A549 (cell line): ENCODE results near the gene HNF4A. TPM values are rescaled to one million over a fixed set of nuclear protein-coding genes. Genes with fewer than 3 reads are reported as not detected.

Source experiments
- ATAC-seq, 2 experiments: fragments of 200-7000 bp in 1 of 2; fragments of >200 bp in 1 of 2; cut with Nextera tagmentation in 1 of 2; cut with Tn5 transposase in 1 of 2; 3 replicates each; pipeline versions ENCODE4 v1.8.0 to v1.9.1; 2018 to 2020; ENCODE audit warnings: mild to moderate bottlenecking in 1 of 2, moderate library complexity in 1 of 2
- CTCF ChIA-PET: fragments of 300-600 bp; sonication (Branson Sonifier 250); formaldehyde crosslinking; extraction: SDS; loops from one replicate; lab custom pipeline; 2021; ENCODE audit warnings: antibody characterized with exemption, inconsistent platforms; lab: Yijun Ruan, JAX
- POLR2A ChIA-PET: fragments of 350-600 bp; formaldehyde crosslinking; extraction: SDS; loops from one replicate; lab custom pipeline; 2021; ENCODE audit warnings: antibody characterized with exemption, inconsistent platforms; lab: Yijun Ruan, JAX
- DNase-seq, 2 experiments: peaks; one replicate each; pipeline versions ENCODE4 v3.0.0 to v3.0.0-alpha.2; 2011 to 2016; ENCODE audit warnings: low read depth in 1 of 2, low spot score in 1 of 2
- FAIRE-seq: peaks from 2 replicates; lab custom pipeline; 2011; peaks lifted over from hg19 to GRCh38; lab: Jason Lieb, UNC
- H3K27ac ChIP-seq, 2 experiments: fragments of >200 bp; sonication (Bioruptor Twin); formaldehyde crosslinking; 3 replicates each; pipeline ENCODE4 v1.5.1; 2016 to 2017
- H3K4me1 ChIP-seq: fragments of >200 bp; sonication (Bioruptor Twin); formaldehyde crosslinking; 3 replicates; pipeline ENCODE4 v1.6.1; 2016
- H3K4me2 ChIP-seq: fragments of >200 bp; sonication (Bioruptor Twin); formaldehyde crosslinking; 3 replicates; pipeline ENCODE4 v1.6.1; 2016
- H3K4me3 ChIP-seq: fragments of >200 bp; sonication (Bioruptor Twin); formaldehyde crosslinking; 3 replicates; pipeline ENCODE4 v1.5.1; 2016
- H3K9me3 ChIP-seq: fragments of >200 bp; sonication (Bioruptor Twin); formaldehyde crosslinking; 3 replicates; pipeline ENCODE4 v1.6.1; 2016
- CHD4 ChIP-seq: fragments of 200-600 bp; sonication (generic); IDR thresholded peaks from 2 replicates; pipeline ENCODE4 v1.6.1; 2016; ENCODE audit warnings: antibody characterized with exemption, mild to moderate bottlenecking, borderline replicate concordance
- E2F6 ChIP-seq: IDR thresholded peaks from 2 replicates; pipeline ENCODE4 v1.6.1; 2012; ENCODE audit warnings: low read depth, borderline replicate concordance
- EHF ChIP-seq: fragments of 250-450 bp; sonication (Bioruptor Pico); IDR thresholded peaks from 2 replicates; pipeline ENCODE4 v1.5.0; 2020; ENCODE audit warnings: mild to moderate bottlenecking
- ELK1 ChIP-seq: fragments of 150-350 bp; IDR thresholded peaks from 2 replicates; pipeline ENCODE4 v1.6.1; 2014; ENCODE audit warnings: low read depth, mild to moderate bottlenecking, low read length
- EP300 ChIP-seq, 2 experiments: fragments of >200 bp; sonication (Bioruptor Twin); formaldehyde crosslinking; IDR thresholded peaks; 2 replicates in 1 of 2; 3 replicates in 1 of 2; pipeline ENCODE4 v1.6.1; 2016 to 2017
- HDAC2 ChIP-seq: fragments of 200-600 bp; sonication (generic); IDR thresholded peaks from 2 replicates; pipeline ENCODE4 v1.6.1; 2016
- JUN ChIP-seq, 2 experiments: fragments of >200 bp; sonication (Bioruptor Twin); formaldehyde crosslinking; IDR thresholded peaks; 2 replicates in 1 of 2; 3 replicates in 1 of 2; pipeline ENCODE4 v1.6.1; 2016 to 2017
- MAZ ChIP-seq: fragments of 150-350 bp; IDR thresholded peaks from 2 replicates; pipeline ENCODE4 v1.6.1; 2014; ENCODE audit warnings: antibody characterized with exemption, low read depth, low read length, borderline replicate concordance
- NR3C1 ChIP-seq: fragments of >200 bp; sonication (Bioruptor Twin); formaldehyde crosslinking; IDR thresholded peaks from 3 replicates; pipeline ENCODE4 v1.6.1; 2017
- PBX3 ChIP-seq: IDR thresholded peaks from 2 replicates; pipeline ENCODE4 v1.6.1; 2012
- POLR2A ChIP-seq: IDR thresholded peaks from 2 replicates; pipeline ENCODE4 v1.6.1; 2012; ENCODE audit warnings: mild to moderate bottlenecking, low read length
- RARB ChIP-seq: fragments of 250-450 bp; sonication (Bioruptor Pico); IDR thresholded peaks from 2 replicates; pipeline ENCODE4 v1.8.0; 2021; ENCODE audit warnings: mild to moderate bottlenecking, moderate library complexity
- RNF2 ChIP-seq: fragments of 200-600 bp; sonication (generic); IDR thresholded peaks from 2 replicates; pipeline ENCODE4 v1.6.1; 2016; ENCODE audit warnings: low read depth, mild to moderate bottlenecking, antibody characterized with exemption, moderate library complexity, borderline replicate concordance
- WGBS: methylation state at CpG from one replicate; pipeline ENCODE4 v1.1.6; 2017; ENCODE audit errors: missing lambda C conversion rate; 5-methylcytosine and 5-hydroxymethylcytosine counted together
- polyA plus RNA-seq, 4 experiments: library from polyadenylated mRNA; depleted of rRNA in 3 of 4; stranded (reverse); fragments of >200 nt; fragmentation: RNase III in 1 of 4; extraction: RNeasy Plus Mini Kit Qiagen cat#74134 plus additional on column Dnase treatment in 1 of 4; gene quantifications; 2 replicates in 3 of 4; 3 replicates in 1 of 4; pipeline ENCODE4 v1.2.3, GENCODE V29; 2011 to 2017
- TF ChIP-seq, protein P1 (sequence below): IDR thresholded peaks from 2 replicates; pipeline ENCODE4 v1.6.1; 2012
- TF ChIP-seq, protein P2 (sequence below): fragments of 450-650 bp; IDR thresholded peaks from 2 replicates; pipeline ENCODE4 v1.6.1; 2014; ENCODE audit warnings: antibody characterized with exemption
- TF ChIP-seq, protein P3 (sequence below): fragments of >200 bp; sonication (Bioruptor Twin); formaldehyde crosslinking; IDR thresholded peaks from 3 replicates; pipeline ENCODE4 v1.5.1; 2016

The HNF4A gene
- polyA plus RNA-seq, 2 of the 4 experiments (the other 2 are of a cell fraction): 20.0 to 26.2 TPM

- Histone ChIP-seq H3K9me3 (no peaks in the 10 kb centered on the region), H3K27ac (peak overlapping the region in 1 of 2 experiments; percentile 10; a peak in 1 of 6 replicates), H3K4me1 (peaks cover 45% of the 10 kb centered on the region), H3K4me2 (no peak overlapping the region), H3K4me3 (no peak overlapping the region)
- 93% methylated on average over 6 of the region's 6 CpGs for WGBS
- ATAC-seq (no peak), DNase-seq (no peak), FAIRE-seq (no peak)
- no peak for TF ChIP-seq RNF2
- TF ChIP-seq, protein P1, sequence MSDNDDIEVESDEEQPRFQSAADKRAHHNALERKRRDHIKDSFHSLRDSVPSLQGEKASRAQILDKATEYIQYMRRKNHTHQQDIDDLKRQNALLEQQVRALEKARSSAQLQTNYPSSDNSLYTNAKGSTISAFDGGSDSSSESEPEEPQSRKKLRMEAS: no peak
- no peak for TF ChIP-seq JUN (IDR thresholded peaks at IDR 0.05)
- TF ChIP-seq, protein P2, sequence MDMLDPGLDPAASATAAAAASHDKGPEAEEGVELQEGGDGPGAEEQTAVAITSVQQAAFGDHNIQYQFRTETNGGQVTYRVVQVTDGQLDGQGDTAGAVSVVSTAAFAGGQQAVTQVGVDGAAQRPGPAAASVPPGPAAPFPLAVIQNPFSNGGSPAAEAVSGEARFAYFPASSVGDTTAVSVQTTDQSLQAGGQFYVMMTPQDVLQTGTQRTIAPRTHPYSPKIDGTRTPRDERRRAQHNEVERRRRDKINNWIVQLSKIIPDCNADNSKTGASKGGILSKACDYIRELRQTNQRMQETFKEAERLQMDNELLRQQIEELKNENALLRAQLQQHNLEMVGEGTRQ: no peak
- ChIA-PET CTCF (interaction anchor here (0.6 to 2.1 kb wide), 5 partner anchors 17 to 111 kb away, joined by 3 to 10 read pairs (median 4); partner anchors contain the start of genes FITM2 and TTPAL), POLR2A (no interaction called here)
Measured at GRCh38 chr20:44364780-44365179, 9.3 kb downstream of the HNF4A start.

DNA sequence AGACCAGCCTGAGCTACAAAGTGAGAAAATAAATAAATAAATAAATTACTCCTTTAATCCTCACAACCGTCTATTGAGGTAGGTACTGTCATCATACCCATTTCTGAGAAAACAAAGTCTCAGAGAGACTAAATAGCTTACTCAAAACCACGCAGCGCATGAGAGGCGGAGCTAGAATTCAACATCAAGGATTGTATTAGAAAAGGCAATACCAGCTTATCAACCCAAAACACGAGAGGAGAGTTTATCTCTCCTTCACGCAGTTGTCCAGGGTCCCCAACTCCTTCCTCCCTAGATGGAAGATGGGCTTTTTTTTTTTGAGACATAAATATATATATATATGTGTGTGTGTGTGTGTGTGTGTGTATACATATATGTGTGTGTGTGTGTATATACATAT lies 12.2 kb downstream of the HNF4A start:
- no peak for FAIRE-seq
- no peak for ATAC-seq
- POLR2A ChIA-PET: no interaction called here

More for the DNA sequence above, 12.2 kb downstream of the HNF4A start:
- Histone ChIP-seq H3K4me1 (peaks cover 57% of the 10 kb centered on the region), H3K27ac (no peak overlapping the region), H3K9me3 (no peaks in the 10 kb centered on the region), H3K4me2 (no peak overlapping the region), H3K4me3 (no peak overlapping the region)
- no peak for DNase-seq
- TF ChIP-seq EP300 (IDR thresholded peaks at IDR 0.05): no peak
- no peak for TF ChIP-seq CHD4
- TF ChIP-seq POLR2A: no peak
- TF ChIP-seq EHF (CRISPR knock-in tag): no peak
- no peak for TF ChIP-seq E2F6
- no peak for TF ChIP-seq MAZ
- TF ChIP-seq PBX3: no peak
- TF ChIP-seq ELK1: no peak
- no peak for TF ChIP-seq HDAC2
- TF ChIP-seq, protein P3, sequence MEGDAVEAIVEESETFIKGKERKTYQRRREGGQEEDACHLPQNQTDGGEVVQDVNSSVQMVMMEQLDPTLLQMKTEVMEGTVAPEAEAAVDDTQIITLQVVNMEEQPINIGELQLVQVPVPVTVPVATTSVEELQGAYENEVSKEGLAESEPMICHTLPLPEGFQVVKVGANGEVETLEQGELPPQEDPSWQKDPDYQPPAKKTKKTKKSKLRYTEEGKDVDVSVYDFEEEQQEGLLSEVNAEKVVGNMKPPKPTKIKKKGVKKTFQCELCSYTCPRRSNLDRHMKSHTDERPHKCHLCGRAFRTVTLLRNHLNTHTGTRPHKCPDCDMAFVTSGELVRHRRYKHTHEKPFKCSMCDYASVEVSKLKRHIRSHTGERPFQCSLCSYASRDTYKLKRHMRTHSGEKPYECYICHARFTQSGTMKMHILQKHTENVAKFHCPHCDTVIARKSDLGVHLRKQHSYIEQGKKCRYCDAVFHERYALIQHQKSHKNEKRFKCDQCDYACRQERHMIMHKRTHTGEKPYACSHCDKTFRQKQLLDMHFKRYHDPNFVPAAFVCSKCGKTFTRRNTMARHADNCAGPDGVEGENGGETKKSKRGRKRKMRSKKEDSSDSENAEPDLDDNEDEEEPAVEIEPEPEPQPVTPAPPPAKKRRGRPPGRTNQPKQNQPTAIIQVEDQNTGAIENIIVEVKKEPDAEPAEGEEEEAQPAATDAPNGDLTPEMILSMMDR: no peak
- no peak for TF ChIP-seq NR3C1
- no peak for TF ChIP-seq RARB
- CTCF ChIA-PET: interaction anchor here (0.6 to 9.4 kb wide), 9 partner anchors 9 to 247 kb away, joined by 3 to 81 read pairs (median 3); partner anchors contain the start of gene HNF4A
- 97% methylated on average over 6 of the region's 6 CpGs for WGBS
